Fibroblast of lung (primary cell): ENCODE data around the gene ASIC2. TPM values are rescaled to one million over a fixed set of nuclear protein-coding genes. Genes with fewer than 3 reads are reported as not detected.

ENCODE experiments used
- DNase-seq, 2 donors: peaks; one replicate each; pipeline versions ENCODE4 v3.0.0 to v3.0.0-alpha.2; 2010; ENCODE audit warnings: low read depth in 2 of 2
- H2AFZ ChIP-seq: 2 replicates; pipeline ENCODE4 v1.5.1; 2012; ENCODE audit warnings: low read length, control low read depth, inconsistent platforms
- H3K27ac ChIP-seq: 2 replicates; pipeline ENCODE4 v1.5.1; 2011; ENCODE audit warnings: low read length, control low read depth; ENCODE audit not compliant: insufficient read depth
- H3K27me3 ChIP-seq: 2 replicates; pipeline ENCODE4 v1.5.1; 2011; ENCODE audit warnings: mild to moderate bottlenecking, low read length; ENCODE audit not compliant: control insufficient read depth, insufficient read depth
- H3K36me3 ChIP-seq: 2 replicates; pipeline ENCODE4 v1.5.1; 2011; ENCODE audit warnings: low read length; ENCODE audit not compliant: control insufficient read depth, insufficient read depth
- H3K4me1 ChIP-seq: 2 replicates; pipeline ENCODE4 v1.5.1; 2011; ENCODE audit warnings: low read length; ENCODE audit not compliant: control insufficient read depth, insufficient read depth; ENCODE audit errors: extremely low read depth
- H3K4me2 ChIP-seq: 2 replicates; pipeline ENCODE4 v1.5.1; 2011; ENCODE audit warnings: low read length, control low read depth; ENCODE audit not compliant: insufficient read depth; ENCODE audit errors: extremely low read depth
- H3K4me3 ChIP-seq, 4 experiments: fragments of 200-600 bp in 1 of 4; sonication (generic) in 1 of 4; replicated peaks in 1 of 4; 2 replicates each; pipeline ENCODE4 v1.5.1; 2011 to 2016; ENCODE audit warnings: low read length in 4 of 4, low read depth in 3 of 4, mild to moderate bottlenecking in 3 of 4, control low read depth in 2 of 4, inconsistent platforms in 1 of 4, mixed read lengths in 1 of 4; ENCODE audit not compliant: insufficient read depth in 1 of 4; ENCODE audit errors: control extremely low read depth in 1 of 4
- H3K79me2 ChIP-seq: 2 replicates; pipeline ENCODE4 v1.5.1; 2012; ENCODE audit warnings: mild to moderate bottlenecking, low read length, inconsistent platforms; ENCODE audit not compliant: control insufficient read depth, insufficient read depth
- H3K9ac ChIP-seq: 2 replicates; pipeline ENCODE4 v1.5.1; 2011; ENCODE audit warnings: mild to moderate bottlenecking, low read length, control low read depth; ENCODE audit not compliant: insufficient read depth
- H3K9me3 ChIP-seq: 2 replicates; pipeline ENCODE4 v1.5.1; 2012; ENCODE audit warnings: low read depth, low read length; ENCODE audit not compliant: control insufficient read depth, insufficient read depth
- H4K20me1 ChIP-seq: 2 replicates; pipeline ENCODE4 v1.5.1; 2011; ENCODE audit warnings: low read length; ENCODE audit not compliant: control insufficient read depth, insufficient read depth; ENCODE audit errors: extremely low read depth
- CTCF ChIP-seq, 2 donors: IDR thresholded peaks in 1 of 2; conservative IDR thresholded peaks in 1 of 2; 1 replicate in 1 of 2; 2 replicates in 1 of 2; pipeline ENCODE4 v1.5.1; 2011 to 2012; ENCODE audit warnings: low read length in 2 of 2, control low read depth in 1 of 2, inconsistent platforms in 1 of 2, low read depth in 1 of 2, mild to moderate bottlenecking in 1 of 2
- EZH2 ChIP-seq: IDR thresholded peaks from 2 replicates; pipeline ENCODE4 v1.5.1; 2012; ENCODE audit warnings: low read length, control low read depth, mild to moderate bottlenecking; ENCODE audit errors: missing control alignments
- polyA plus RNA-seq, 2 donors: library from polyadenylated mRNA; depleted of rRNA in 1 of 2; stranded (reverse) in 1 of 2; unstranded in 1 of 2; fragments of >200 nt; gene quantifications; 2 replicates each; pipeline ENCODE4 v1.2.1, GENCODE V29; 2011 to 2012; ENCODE audit warnings: missing spikeins in 1 of 2
- total RNA-seq: library from RNA; depleted of rRNA; stranded (reverse); fragments of >200 nt; gene quantifications from 2 replicates; pipeline ENCODE4 v1.2.1, GENCODE V29; 2014

The ASIC2 gene
- total and polyA plus RNA-seq, 2 donors (not counting 1 experiment from before 2014, with no cell fraction given), result 0.08 to 0.50 TPM

- TF ChIP-seq EZH2 (no peak), CTCF (conservative IDR thresholded peaks at IDR 0.05 in 1 of 2, IDR thresholded peaks at IDR 0.05 in 1 of 2; ENCODE audit: low read depth in 1 of 2, low read length in 2 of 2) (no peak)
- Histone ChIP-seq H3K9ac (no peak overlapping the region), H3K27ac (no peak overlapping the region), H3K4me3 (no peak overlapping the region), H2AFZ (no peak overlapping the region), H3K9me3 (no peaks in the 10 kb centered on the region), H3K27me3 (no peaks in the 10 kb centered on the region), H3K4me1 (no peaks in the 10 kb centered on the region), H3K36me3 (no peaks in the 10 kb centered on the region), H4K20me1 (no peaks in the 10 kb centered on the region), H3K79me2 (no peaks in the 10 kb centered on the region), H3K4me2 (no peak overlapping the region)
- DNase-seq, result no peak
Measured at GRCh38 chr17:33228548-33228947, 64.5 kb downstream of the ASIC2 start.

GRCh38 chr17:33227911-33228310 is 65.2 kb downstream of the ASIC2 start:
- no peaks in the 10 kb centered on the region for H4K20me1 ChIP-seq
- DNase-seq, result no peak
- H3K27me3 ChIP-seq, result no peaks in the 10 kb centered on the region
- H3K4me3 ChIP-seq, result no peak overlapping the region
- no peaks in the 10 kb centered on the region for H3K9me3 ChIP-seq
- H3K79me2 ChIP-seq, result no peaks in the 10 kb centered on the region
- H3K27ac ChIP-seq, result no peak overlapping the region
- TF ChIP-seq CTCF (conservative IDR thresholded peaks at IDR 0.05 in 1 of 2, IDR thresholded peaks at IDR 0.05 in 1 of 2; ENCODE audit: low read depth in 1 of 2, low read length in 2 of 2) (no peak), EZH2 (no peak)
- H3K4me1 ChIP-seq, result no peaks in the 10 kb centered on the region
- H3K4me2 ChIP-seq, result no peak overlapping the region
- no peak overlapping the region for H3K9ac ChIP-seq
- H3K36me3 ChIP-seq, result no peaks in the 10 kb centered on the region
- H2AFZ ChIP-seq, result no peak overlapping the region

GRCh38 chr17:33225994-33226393 is 67.1 kb downstream of the ASIC2 start:
- Histone ChIP-seq H3K27ac (no peak overlapping the region), H4K20me1 (no peaks in the 10 kb centered on the region), H3K4me3 (no peak overlapping the region), H3K79me2 (no peaks in the 10 kb centered on the region), H2AFZ (no peak overlapping the region), H3K36me3 (no peaks in the 10 kb centered on the region), H3K4me2 (no peak overlapping the region), H3K27me3 (no peaks in the 10 kb centered on the region), H3K4me1 (no peaks in the 10 kb centered on the region), H3K9me3 (no peaks in the 10 kb centered on the region), H3K9ac (no peak overlapping the region)
- no peak for DNase-seq
- TF ChIP-seq EZH2, result no peak
- no peak for TF ChIP-seq CTCF (conservative IDR thresholded peaks at IDR 0.05 in 1 of 2, IDR thresholded peaks at IDR 0.05 in 1 of 2; ENCODE audit: low read depth in 1 of 2, low read length in 2 of 2)
